ENCODE data around the gene TM2D3. TPM values are rescaled to one million over a fixed set of nuclear protein-coding genes. Genes with fewer than 3 reads are reported as not detected.

The TM2D3 gene
- total and polyA plus RNA-seq, 4 donors = 22.0 to 44.1 (median 37.9) TPM

- no peaks in the 10 kb centered on the region for H3K9me3 ChIP-seq (ENCODE audit: control insufficient read depth in 4 of 4, low read length in 3 of 4)
- H3K36me3 ChIP-seq (ENCODE audit: control insufficient read depth in 4 of 4, insufficient read depth in 3 of 4, low read depth in 1 of 4, low read length in 3 of 4) = no peaks in the 10 kb centered on the region
- H3K9ac ChIP-seq (ENCODE audit: low read depth in 1 of 2, low read length in 2 of 2) = no peak overlapping the region
- no peak for DNase-seq (ENCODE audit: low spot score)
- H3K4me1 ChIP-seq (ENCODE audit: control insufficient read depth in 4 of 4, insufficient read depth in 4 of 4, low read length in 3 of 4) = peaks cover 4 to 39% (median 23%) of the 10 kb centered on the region in 4 donors
- H3K4me3 ChIP-seq (ENCODE audit: low read depth in 1 of 3, low read length in 3 of 3) = no peak overlapping the region
- WGBS = 52% methylated on average over 15 of the region's 15 CpGs
- H3K27ac ChIP-seq (ENCODE audit: low read depth in 1 of 2, low read length in 2 of 2) = peak overlapping the region; percentile 85 to 88
- TF ChIP-seq CTCF (IDR thresholded peaks at IDR 0.05; ENCODE audit: low read depth, low read length, missing input control) = no peak
- no peak for TF ChIP-seq ZBTB33 (IDR thresholded peaks at IDR 0.05)
- no peak for TF ChIP-seq NR2F2 (IDR thresholded peaks at IDR 0.05)
- no peak for TF ChIP-seq MAX (IDR thresholded peaks at IDR 0.05)
- TF ChIP-seq HNF4A (conservative IDR thresholded peaks at IDR 0.05) = peak in 1 of 2 donors; percentile 47
- no peak for TF ChIP-seq GABPA (IDR thresholded peaks at IDR 0.05 in 1 of 2, conservative IDR thresholded peaks at IDR 0.05 in 1 of 2)
- no peak for TF ChIP-seq SP1 (IDR thresholded peaks at IDR 0.05)
- peak in 1 of 2 donors; percentile 62 for TF ChIP-seq RXRA (IDR thresholded peaks at IDR 0.05)
- no peaks in the 10 kb centered on the region for H3K27me3 ChIP-seq (ENCODE audit: control insufficient read depth in 4 of 4, insufficient read depth in 4 of 4, low read length in 3 of 4)
Measured at GRCh38 chr15:101615414-101615985, 36.7 kb downstream of the TM2D3 start.

GRCh38 chr15:101614761-101615160 lies 37.4 kb downstream of the TM2D3 start:
- peak overlapping the region in 1 of 2 donors; percentile 88 for H3K27ac ChIP-seq (ENCODE audit: low read depth in 1 of 2, low read length in 2 of 2)
- TF ChIP-seq JUND (IDR thresholded peaks at IDR 0.05) (no peak), RXRA (IDR thresholded peaks at IDR 0.05) (no peak), CTCF (IDR thresholded peaks at IDR 0.05; ENCODE audit: low read depth, low read length, missing input control) (no peak), FOXA2 (IDR thresholded peaks at IDR 0.05) (no peak), RAD21 (IDR thresholded peaks at IDR 0.05) (no peak)
- WGBS = 85% methylated on average over 11 of the region's 11 CpGs

More at GRCh38 chr15:101614761-101615160, 37.4 kb downstream of the TM2D3 start:
- H3K4me3 ChIP-seq (ENCODE audit: low read depth in 1 of 3, low read length in 3 of 3) = no peak overlapping the region
- no peak overlapping the region for H3K9ac ChIP-seq (ENCODE audit: low read depth in 1 of 2, low read length in 2 of 2)
- no peak for DNase-seq (ENCODE audit: low spot score)
- no peaks in the 10 kb centered on the region for H3K36me3 ChIP-seq (ENCODE audit: control insufficient read depth in 4 of 4, insufficient read depth in 3 of 4, low read depth in 1 of 4, low read length in 3 of 4)
- peaks cover 4 to 39% (median 23%) of the 10 kb centered on the region in 4 donors for H3K4me1 ChIP-seq (ENCODE audit: control insufficient read depth in 4 of 4, insufficient read depth in 4 of 4, low read length in 3 of 4)
- H3K27me3 ChIP-seq (ENCODE audit: control insufficient read depth in 4 of 4, insufficient read depth in 4 of 4, low read length in 3 of 4) = no peaks in the 10 kb centered on the region
- no peaks in the 10 kb centered on the region for H3K9me3 ChIP-seq (ENCODE audit: control insufficient read depth in 4 of 4, low read length in 3 of 4)
